Mucosa of descending colon (tissue), 3 donors: ENCODE data around the gene CTXN3. TPM values are rescaled to one million over a fixed set of nuclear protein-coding genes. Genes with fewer than 3 reads are reported as not detected.

Source experiments
- ATAC-seq: fragments of 200-7000 bp; cut with Tn5 transposase; one replicate; pipeline ENCODE4 v1.9.1; 2020; ENCODE audit warnings: mild to moderate bottlenecking, moderate library complexity
- DNase-seq, 3 donors: peaks; one replicate each; pipeline ENCODE4 v3.0.0-alpha.2; 2020
- H3K36me3 ChIP-seq: fragments of 200-600 bp; one replicate; pipeline ENCODE4 v1.8.0; 2021; ENCODE audit warnings: low read depth, mild to moderate bottlenecking
- H3K4me1 ChIP-seq: fragments of 200-600 bp; one replicate; pipeline ENCODE4 v1.8.0; 2021; ENCODE audit warnings: low read depth, mild to moderate bottlenecking
- H3K4me3 ChIP-seq: fragments of 200-600 bp; one replicate; pipeline ENCODE4 v1.8.0; 2021; ENCODE audit warnings: mild to moderate bottlenecking
- H3K9me3 ChIP-seq: fragments of 200-600 bp; one replicate; pipeline ENCODE4 v1.8.0; 2021; ENCODE audit warnings: mild to moderate bottlenecking
- intact Hi-C, 2 donors: fragments of 100-400 bp; cut with DNase I in 1 of 2; cut with micrococcal nuclease in 1 of 2; formaldehyde crosslinking; loops; one replicate each; pipeline versions ENCODE4 v1.11.0 to v1.11.1; 2022; cut with DNase I, micrococcal nuclease
- total RNA-seq, 3 donors: library from RNA; stranded (reverse); fragmentation: NEBNext Ultra II Directional in 2 of 3; extraction: Animal tissue kit (Norgen Biotek cat#: 25700) in 2 of 3; gene quantifications; one replicate each; pipeline versions ENCODE4 v1.2.1 to v1.2.4, GENCODE V29; 2021 to 2023
- TF ChIP-seq, protein P1 (sequence below): fragments of 200-600 bp; IDR thresholded peaks from one replicate; pipeline ENCODE4 v1.8.0; 2022; ENCODE audit warnings: antibody characterized with exemption, mild to moderate bottlenecking
- donor health status: DM: no; HTN: no; CAD: no; lungs with moderate emphysema.
- donor health status: DM: no; HTN: no; CAD: no.
- donor health status: DM: no; HTN: yes; CAD: no.

Gene CTXN3
- total RNA-seq, 3 donors from 2014 or later, result not detected

DNA sequence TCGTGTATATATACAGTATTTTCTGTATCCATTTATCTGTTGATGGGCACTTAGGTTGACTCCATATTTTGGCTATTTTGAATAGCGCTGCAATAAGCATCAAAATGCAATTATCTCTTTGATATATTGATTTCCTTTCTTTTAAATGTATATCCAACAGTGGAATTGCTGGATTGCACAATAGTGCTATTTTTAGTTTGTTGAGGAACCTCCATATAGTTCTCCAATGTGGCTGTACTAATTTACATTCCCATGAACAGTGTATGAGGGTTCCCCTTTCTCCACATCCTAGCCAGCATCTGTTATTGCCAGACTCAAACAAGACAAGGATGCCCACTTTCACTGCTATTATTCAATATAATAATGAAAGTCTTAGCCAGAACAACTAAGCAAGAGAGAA is 9.1 kb upstream of the CTXN3 start:
- TF ChIP-seq, protein P1, sequence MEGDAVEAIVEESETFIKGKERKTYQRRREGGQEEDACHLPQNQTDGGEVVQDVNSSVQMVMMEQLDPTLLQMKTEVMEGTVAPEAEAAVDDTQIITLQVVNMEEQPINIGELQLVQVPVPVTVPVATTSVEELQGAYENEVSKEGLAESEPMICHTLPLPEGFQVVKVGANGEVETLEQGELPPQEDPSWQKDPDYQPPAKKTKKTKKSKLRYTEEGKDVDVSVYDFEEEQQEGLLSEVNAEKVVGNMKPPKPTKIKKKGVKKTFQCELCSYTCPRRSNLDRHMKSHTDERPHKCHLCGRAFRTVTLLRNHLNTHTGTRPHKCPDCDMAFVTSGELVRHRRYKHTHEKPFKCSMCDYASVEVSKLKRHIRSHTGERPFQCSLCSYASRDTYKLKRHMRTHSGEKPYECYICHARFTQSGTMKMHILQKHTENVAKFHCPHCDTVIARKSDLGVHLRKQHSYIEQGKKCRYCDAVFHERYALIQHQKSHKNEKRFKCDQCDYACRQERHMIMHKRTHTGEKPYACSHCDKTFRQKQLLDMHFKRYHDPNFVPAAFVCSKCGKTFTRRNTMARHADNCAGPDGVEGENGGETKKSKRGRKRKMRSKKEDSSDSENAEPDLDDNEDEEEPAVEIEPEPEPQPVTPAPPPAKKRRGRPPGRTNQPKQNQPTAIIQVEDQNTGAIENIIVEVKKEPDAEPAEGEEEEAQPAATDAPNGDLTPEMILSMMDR, result no peak
- H3K4me1 ChIP-seq, result no peaks in the 10 kb centered on the region
- intact Hi-C loops, result no loop called here
- no peaks in the 10 kb centered on the region for H3K36me3 ChIP-seq
- DNase-seq, result no peak
- ATAC-seq, result no peak
- H3K9me3 ChIP-seq, result no peaks in the 10 kb centered on the region
- no peak overlapping the region for H3K4me3 ChIP-seq

DNA sequence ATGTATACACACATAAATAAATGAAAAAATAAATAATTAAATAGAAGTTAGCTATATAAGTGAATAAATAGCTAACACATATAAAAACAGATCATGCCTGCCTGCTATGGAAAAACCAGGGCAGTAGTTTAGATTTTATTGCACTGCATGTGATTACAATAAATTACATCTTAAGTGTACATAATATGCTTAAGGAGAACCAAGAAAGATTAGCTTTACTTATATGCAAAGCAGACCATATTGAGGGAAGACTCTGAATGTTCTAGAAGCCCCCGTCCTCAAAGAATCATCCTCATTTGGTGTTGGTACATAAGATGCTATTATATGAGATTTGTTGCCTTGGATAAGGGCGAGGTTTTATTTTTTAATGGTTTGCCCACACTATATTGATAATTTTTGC is 5.9 kb upstream of the CTXN3 start:
- TF ChIP-seq, protein P1, result no peak
- Histone ChIP-seq H3K4me3 (no peak overlapping the region), H3K4me1 (no peaks in the 10 kb centered on the region), H3K9me3 (no peaks in the 10 kb centered on the region), H3K36me3 (no peaks in the 10 kb centered on the region)
- no peak for ATAC-seq
- intact Hi-C loops, result no loop called here
- no peak for DNase-seq

- Histone ChIP-seq H3K4me3 (no peak overlapping the region), H3K36me3 (no peaks in the 10 kb centered on the region), H3K4me1 (no peaks in the 10 kb centered on the region), H3K9me3 (no peaks in the 10 kb centered on the region)
- intact Hi-C loops, result no loop called here
- ATAC-seq (no peak), DNase-seq (no peak)
- TF ChIP-seq, protein P1, result no peak
Measured at GRCh38 chr5:127643607-127644006, 5.3 kb upstream of the CTXN3 start.

GRCh38 chr5:127645300-127645726 is 3.6 kb upstream of the CTXN3 start:
- TF ChIP-seq, protein P1, result no peak
- intact Hi-C loops, result no loop called here
- no peak overlapping the region for H3K4me3 ChIP-seq

DNA sequence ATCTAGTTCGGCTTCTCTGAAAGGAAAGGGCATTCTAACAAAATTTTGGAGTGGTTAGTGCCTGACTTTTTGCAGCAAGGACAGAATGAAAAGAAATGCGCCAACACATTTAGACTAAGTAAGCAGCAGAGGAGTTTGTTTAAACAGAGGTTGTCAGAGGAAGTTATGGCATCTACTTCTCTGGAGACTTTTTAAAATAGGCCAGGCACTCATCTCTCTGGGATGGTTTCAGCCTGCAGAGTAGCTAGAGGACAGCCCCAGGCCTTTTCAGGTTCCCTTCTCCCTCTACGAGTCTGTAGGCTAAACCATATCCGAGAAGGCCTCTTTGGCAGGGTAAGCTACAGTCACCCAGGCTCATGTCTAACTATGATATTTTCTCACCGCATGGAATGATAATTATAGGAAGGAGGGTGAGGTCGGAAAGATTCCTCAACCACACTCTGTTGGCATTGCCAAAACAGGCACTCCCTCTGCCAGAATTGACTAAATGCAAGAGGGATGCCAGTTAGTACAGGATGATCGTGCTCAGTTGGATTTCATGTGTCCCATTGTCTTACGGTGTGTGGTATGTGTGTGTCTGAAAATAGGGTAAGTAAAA is 1.4 kb upstream of the CTXN3 start:
- intact Hi-C loops, result no loop called here
- TF ChIP-seq, protein P1, result no peak
- no peaks in the 10 kb centered on the region for H3K9me3 ChIP-seq
- no peak for DNase-seq
- H3K4me3 ChIP-seq, result no peak overlapping the region
- H3K4me1 ChIP-seq, result no peaks in the 10 kb centered on the region
- no peak for ATAC-seq
- H3K36me3 ChIP-seq, result no peaks in the 10 kb centered on the region

More at GRCh38 chr5:127645300-127645726, 3.6 kb upstream of the CTXN3 start:
- ATAC-seq, result no peak
- no peak for DNase-seq
- H3K9me3 ChIP-seq, result no peaks in the 10 kb centered on the region
- H3K36me3 ChIP-seq, result no peaks in the 10 kb centered on the region
- no peaks in the 10 kb centered on the region for H3K4me1 ChIP-seq

DNA sequence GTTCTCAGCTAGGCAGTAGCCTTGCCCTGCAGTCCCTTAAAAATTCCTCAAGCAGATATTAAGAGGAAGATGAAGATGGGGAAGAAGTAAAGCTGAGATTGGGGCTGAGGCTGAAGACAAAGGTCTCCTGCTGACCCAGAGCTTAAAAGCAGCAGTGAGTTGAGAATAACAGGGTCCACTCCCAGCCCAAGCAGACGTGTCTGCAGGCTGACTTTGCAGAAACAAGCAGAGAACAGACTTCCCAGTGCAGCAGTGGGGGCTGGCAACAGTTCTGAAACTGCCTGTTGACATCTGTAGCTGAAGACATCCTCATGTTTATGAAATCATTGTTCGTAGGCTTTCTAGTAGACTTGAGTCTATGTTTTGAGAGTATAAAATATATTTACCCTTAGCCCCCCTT is 1.1 kb downstream of the CTXN3 start:
- Histone ChIP-seq H3K9me3 (no peaks in the 10 kb centered on the region), H3K36me3 (no peaks in the 10 kb centered on the region), H3K4me3 (no peak overlapping the region), H3K4me1 (no peaks in the 10 kb centered on the region)
- TF ChIP-seq, protein P1, result no peak
- no peak for ATAC-seq
- peak in 1 of 3 donors; percentile 10 for DNase-seq
- intact Hi-C loops, result no loop called here
